Fibroblast of lung (primary cell): ENCODE data around the gene CTNND2. TPM values are rescaled to one million over a fixed set of nuclear protein-coding genes. Genes with fewer than 3 reads are reported as not detected.
A peak's percentile ranks its signal among the peaks of the same experiment; 100 is the strongest.

Source experiments
- DNase-seq, 2 donors: peaks; one replicate each; pipeline versions ENCODE4 v3.0.0 to v3.0.0-alpha.2; 2010; ENCODE audit warnings: low read depth in 2 of 2
- H2AFZ ChIP-seq: 2 replicates; pipeline ENCODE4 v1.5.1; 2012; ENCODE audit warnings: low read length, control low read depth, inconsistent platforms
- H3K27ac ChIP-seq: 2 replicates; pipeline ENCODE4 v1.5.1; 2011; ENCODE audit warnings: low read length, control low read depth; ENCODE audit not compliant: insufficient read depth
- H3K27me3 ChIP-seq: 2 replicates; pipeline ENCODE4 v1.5.1; 2011; ENCODE audit warnings: mild to moderate bottlenecking, low read length; ENCODE audit not compliant: control insufficient read depth, insufficient read depth
- H3K36me3 ChIP-seq: 2 replicates; pipeline ENCODE4 v1.5.1; 2011; ENCODE audit warnings: low read length; ENCODE audit not compliant: control insufficient read depth, insufficient read depth
- H3K4me1 ChIP-seq: 2 replicates; pipeline ENCODE4 v1.5.1; 2011; ENCODE audit warnings: low read length; ENCODE audit not compliant: control insufficient read depth, insufficient read depth; ENCODE audit errors: extremely low read depth
- H3K4me2 ChIP-seq: 2 replicates; pipeline ENCODE4 v1.5.1; 2011; ENCODE audit warnings: low read length, control low read depth; ENCODE audit not compliant: insufficient read depth; ENCODE audit errors: extremely low read depth
- H3K4me3 ChIP-seq, 4 experiments: fragments of 200-600 bp in 1 of 4; sonication (generic) in 1 of 4; replicated peaks in 1 of 4; 2 replicates each; pipeline ENCODE4 v1.5.1; 2011 to 2016; ENCODE audit warnings: low read length in 4 of 4, low read depth in 3 of 4, mild to moderate bottlenecking in 3 of 4, control low read depth in 2 of 4, inconsistent platforms in 1 of 4, mixed read lengths in 1 of 4; ENCODE audit not compliant: insufficient read depth in 1 of 4; ENCODE audit errors: control extremely low read depth in 1 of 4
- H3K79me2 ChIP-seq: 2 replicates; pipeline ENCODE4 v1.5.1; 2012; ENCODE audit warnings: mild to moderate bottlenecking, low read length, inconsistent platforms; ENCODE audit not compliant: control insufficient read depth, insufficient read depth
- H3K9ac ChIP-seq: 2 replicates; pipeline ENCODE4 v1.5.1; 2011; ENCODE audit warnings: mild to moderate bottlenecking, low read length, control low read depth; ENCODE audit not compliant: insufficient read depth
- H3K9me3 ChIP-seq: 2 replicates; pipeline ENCODE4 v1.5.1; 2012; ENCODE audit warnings: low read depth, low read length; ENCODE audit not compliant: control insufficient read depth, insufficient read depth
- H4K20me1 ChIP-seq: 2 replicates; pipeline ENCODE4 v1.5.1; 2011; ENCODE audit warnings: low read length; ENCODE audit not compliant: control insufficient read depth, insufficient read depth; ENCODE audit errors: extremely low read depth
- CTCF ChIP-seq, 2 donors: IDR thresholded peaks in 1 of 2; conservative IDR thresholded peaks in 1 of 2; 1 replicate in 1 of 2; 2 replicates in 1 of 2; pipeline ENCODE4 v1.5.1; 2011 to 2012; ENCODE audit warnings: low read length in 2 of 2, control low read depth in 1 of 2, inconsistent platforms in 1 of 2, low read depth in 1 of 2, mild to moderate bottlenecking in 1 of 2
- EZH2 ChIP-seq: IDR thresholded peaks from 2 replicates; pipeline ENCODE4 v1.5.1; 2012; ENCODE audit warnings: low read length, control low read depth, mild to moderate bottlenecking; ENCODE audit errors: missing control alignments
- polyA plus RNA-seq, 2 donors: library from polyadenylated mRNA; depleted of rRNA in 1 of 2; stranded (reverse) in 1 of 2; unstranded in 1 of 2; fragments of >200 nt; gene quantifications; 2 replicates each; pipeline ENCODE4 v1.2.1, GENCODE V29; 2011 to 2012; ENCODE audit warnings: missing spikeins in 1 of 2
- total RNA-seq: library from RNA; depleted of rRNA; stranded (reverse); fragments of >200 nt; gene quantifications from 2 replicates; pipeline ENCODE4 v1.2.1, GENCODE V29; 2014

Gene CTNND2
- total and polyA plus RNA-seq, 2 donors (not counting 1 experiment from before 2014, with no cell fraction given), result not detected

GRCh38 chr5:11504065-11504885 is 400.0 kb downstream of the CTNND2 start:
- DNase-seq, result peak in 1 of 2 donors; percentile 23
- Histone ChIP-seq H3K79me2 (no peaks in the 10 kb centered on the region), H3K9ac (no peak overlapping the region), H3K4me1 (no peaks in the 10 kb centered on the region), H3K4me2 (no peak overlapping the region), H3K27ac (no peak overlapping the region), H3K36me3 (no peaks in the 10 kb centered on the region), H3K4me3 (no peak overlapping the region), H3K27me3 (no peaks in the 10 kb centered on the region), H4K20me1 (no peaks in the 10 kb centered on the region), H3K9me3 (no peaks in the 10 kb centered on the region), H2AFZ (no peak overlapping the region)
- TF ChIP-seq EZH2, result no peak
- TF ChIP-seq CTCF (conservative IDR thresholded peaks at IDR 0.05 in 1 of 2, IDR thresholded peaks at IDR 0.05 in 1 of 2; ENCODE audit: low read depth in 1 of 2, low read length in 2 of 2), result no peak

GRCh38 chr5:11502783-11503182 is 401.5 kb downstream of the CTNND2 start:
- H3K27ac ChIP-seq, result no peak overlapping the region
- no peaks in the 10 kb centered on the region for H4K20me1 ChIP-seq
- no peaks in the 10 kb centered on the region for H3K36me3 ChIP-seq
- no peak overlapping the region for H3K4me3 ChIP-seq
- no peaks in the 10 kb centered on the region for H3K27me3 ChIP-seq
- TF ChIP-seq EZH2 (no peak), CTCF (conservative IDR thresholded peaks at IDR 0.05 in 1 of 2, IDR thresholded peaks at IDR 0.05 in 1 of 2; ENCODE audit: low read depth in 1 of 2, low read length in 2 of 2) (no peak)
- H3K79me2 ChIP-seq, result no peaks in the 10 kb centered on the region
- no peak for DNase-seq
- H3K9ac ChIP-seq, result no peak overlapping the region
- H3K9me3 ChIP-seq, result no peaks in the 10 kb centered on the region
- no peak overlapping the region for H2AFZ ChIP-seq
- no peaks in the 10 kb centered on the region for H3K4me1 ChIP-seq
- H3K4me2 ChIP-seq, result no peak overlapping the region

- Histone ChIP-seq H3K36me3 (no peaks in the 10 kb centered on the region), H3K9ac (no peak overlapping the region), H3K9me3 (no peaks in the 10 kb centered on the region), H3K4me3 (no peak overlapping the region), H3K4me2 (no peak overlapping the region), H4K20me1 (no peaks in the 10 kb centered on the region), H3K79me2 (no peaks in the 10 kb centered on the region), H3K27me3 (no peaks in the 10 kb centered on the region), H3K4me1 (no peaks in the 10 kb centered on the region), H3K27ac (no peak overlapping the region), H2AFZ (no peak overlapping the region)
- no peak for DNase-seq
- TF ChIP-seq CTCF (conservative IDR thresholded peaks at IDR 0.05 in 1 of 2, IDR thresholded peaks at IDR 0.05 in 1 of 2; ENCODE audit: low read depth in 1 of 2, low read length in 2 of 2), result no peak
- no peak for TF ChIP-seq EZH2
Observed at GRCh38 chr5:11497651-11498050, 406.6 kb downstream of the CTNND2 start.
